ENCODE measurements around the gene LNX2.

- TF ChIP-seq CTCF (IDR thresholded peaks at IDR 0.05; ENCODE audit: borderline replicate concordance, extremely low read depth, low read length, poor library complexity, severe bottlenecking) (no peak), EZH2 (IDR thresholded peaks at IDR 0.05; ENCODE audit: borderline replicate concordance, low read depth, low read length, severe bottlenecking) (no peak)
Observed at GRCh38 chr13:27583645-27584044, 36.7 kb downstream of the LNX2 start.
